AG04450 (cell line): ENCODE measurements around the gene ARRDC2. TPM values are rescaled to one million over a fixed set of nuclear protein-coding genes. Genes with fewer than 3 reads are reported as not detected.
"Not testable (repeated sequence)": the region's sequence is repeated elsewhere in the genome, so short reads cannot be mapped to it uniquely, and the experiment has no call there.

Source experiments
- CTCF ChIA-PET: fragments of 300-600, 350-600 bp; formaldehyde crosslinking; extraction: SDS; loops from one replicate; lab custom pipeline; 2022; ENCODE audit warnings: antibody characterized with exemption, inconsistent platforms; lab: Charles Lee
- POLR2A ChIA-PET: fragments of 350-600 bp; formaldehyde crosslinking; extraction: SDS; loops from one replicate; lab custom pipeline; 2021; ENCODE audit warnings: antibody characterized with exemption, inconsistent platforms; lab: Yijun Ruan, JAX
- DNase-seq: peaks from one replicate; pipeline ENCODE4 v3.0.0-alpha.2; 2011; ENCODE audit warnings: low read depth, low spot score
- H3K27ac ChIP-seq: one replicate; pipeline ENCODE4 v1.5.1; 2012; ENCODE audit warnings: low read depth, low read length, control low read depth
- H3K27me3 ChIP-seq: one replicate; pipeline ENCODE4 v1.6.0; 2012; ENCODE audit warnings: low read length; ENCODE audit not compliant: control insufficient read depth, insufficient read depth
- H3K4me3 ChIP-seq: 2 replicates; pipeline ENCODE4 v1.5.1; 2011; ENCODE audit warnings: mild to moderate bottlenecking, low read depth, low read length, control low read depth
- H3K9me3 ChIP-seq: 2 replicates; pipeline ENCODE4 v1.5.1; 2012; ENCODE audit warnings: low read length; ENCODE audit not compliant: control insufficient read depth, insufficient read depth
- polyA plus RNA-seq: library from polyadenylated mRNA; depleted of rRNA; stranded (reverse); fragments of >200 nt; gene quantifications from 2 replicates; pipeline ENCODE4 v1.2.3, GENCODE V29; 2011
- TF ChIP-seq, protein P1 (sequence below): IDR thresholded peaks from 2 replicates; pipeline ENCODE4 v1.5.1; 2011; ENCODE audit warnings: low read depth, low read length, control low read depth, inconsistent platforms

ARRDC2 gene
- polyA plus RNA-seq, 1 experiment = 2.3 TPM

GRCh38 chr19:18000915-18001776, 6.8 kb upstream of the ARRDC2 start:
- CTCF ChIA-PET = interaction anchor here (0.6 to 11.0 kb wide), 3 partner anchors 56 to 249 kb away, joined by 4 to 246 read pairs (median 9); no protein-coding TSS in a partner anchor
- TF ChIP-seq, protein P1, sequence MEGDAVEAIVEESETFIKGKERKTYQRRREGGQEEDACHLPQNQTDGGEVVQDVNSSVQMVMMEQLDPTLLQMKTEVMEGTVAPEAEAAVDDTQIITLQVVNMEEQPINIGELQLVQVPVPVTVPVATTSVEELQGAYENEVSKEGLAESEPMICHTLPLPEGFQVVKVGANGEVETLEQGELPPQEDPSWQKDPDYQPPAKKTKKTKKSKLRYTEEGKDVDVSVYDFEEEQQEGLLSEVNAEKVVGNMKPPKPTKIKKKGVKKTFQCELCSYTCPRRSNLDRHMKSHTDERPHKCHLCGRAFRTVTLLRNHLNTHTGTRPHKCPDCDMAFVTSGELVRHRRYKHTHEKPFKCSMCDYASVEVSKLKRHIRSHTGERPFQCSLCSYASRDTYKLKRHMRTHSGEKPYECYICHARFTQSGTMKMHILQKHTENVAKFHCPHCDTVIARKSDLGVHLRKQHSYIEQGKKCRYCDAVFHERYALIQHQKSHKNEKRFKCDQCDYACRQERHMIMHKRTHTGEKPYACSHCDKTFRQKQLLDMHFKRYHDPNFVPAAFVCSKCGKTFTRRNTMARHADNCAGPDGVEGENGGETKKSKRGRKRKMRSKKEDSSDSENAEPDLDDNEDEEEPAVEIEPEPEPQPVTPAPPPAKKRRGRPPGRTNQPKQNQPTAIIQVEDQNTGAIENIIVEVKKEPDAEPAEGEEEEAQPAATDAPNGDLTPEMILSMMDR = no peak
- Histone ChIP-seq H3K9me3 (no peaks in the 10 kb centered on the region), H3K27me3 (no peaks in the 10 kb centered on the region), H3K4me3 (peak overlapping the region; percentile 66), H3K27ac (no peak overlapping the region)
- POLR2A ChIA-PET = interaction anchor here (0.7 to 1.0 kb wide), 2 partner anchors 49 to 63 kb away, joined by 4 to 7 read pairs; no protein-coding TSS in a partner anchor
- no peak for DNase-seq

DNA sequence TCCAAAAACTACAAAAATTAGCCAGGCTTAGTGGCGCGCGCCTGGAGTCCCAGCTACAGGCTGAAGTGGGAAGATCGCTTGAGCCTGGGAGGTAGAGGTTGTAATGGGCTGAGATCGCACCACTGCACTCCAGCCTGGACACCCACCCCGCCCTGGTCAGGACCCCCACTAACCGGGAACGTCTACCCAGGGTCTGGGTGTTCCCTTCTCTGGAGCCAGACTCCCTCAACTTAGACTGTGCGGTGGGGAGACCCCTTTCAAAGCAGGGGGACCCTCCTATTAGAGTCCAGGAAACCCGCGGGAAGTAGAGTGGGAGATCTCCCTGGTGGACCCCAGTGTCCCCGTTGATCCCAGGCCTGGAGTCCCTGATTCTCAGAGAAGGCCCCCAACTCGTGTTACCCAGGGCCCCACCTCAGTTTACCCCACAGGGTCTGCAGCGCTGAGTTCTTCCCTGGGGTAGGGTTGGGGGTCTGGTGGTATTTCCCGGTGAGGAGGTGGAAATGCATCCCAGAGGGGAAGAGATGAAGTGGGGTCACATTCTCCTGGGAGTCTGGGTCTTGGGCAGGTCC, 6.1 kb upstream of the ARRDC2 start:
- Histone ChIP-seq H3K27ac (no peak overlapping the region), H3K9me3 (peaks cover 2% of the 10 kb centered on the region; the same call in 1 of the 2 replicates), H3K4me3 (peak overlapping the region; percentile 66), H3K27me3 (no peaks in the 10 kb centered on the region)
- TF ChIP-seq, protein P1 = no peak
- ChIA-PET CTCF (interaction anchor here (11.0 kb wide), 1 partner anchor 64 kb away, joined by 246 read pairs; no protein-coding TSS in a partner anchor), POLR2A (interaction anchor here (1.0 kb wide), 1 partner anchor 64 kb away, joined by 4 read pairs; no protein-coding TSS in a partner anchor)
- no peak for DNase-seq

DNA sequence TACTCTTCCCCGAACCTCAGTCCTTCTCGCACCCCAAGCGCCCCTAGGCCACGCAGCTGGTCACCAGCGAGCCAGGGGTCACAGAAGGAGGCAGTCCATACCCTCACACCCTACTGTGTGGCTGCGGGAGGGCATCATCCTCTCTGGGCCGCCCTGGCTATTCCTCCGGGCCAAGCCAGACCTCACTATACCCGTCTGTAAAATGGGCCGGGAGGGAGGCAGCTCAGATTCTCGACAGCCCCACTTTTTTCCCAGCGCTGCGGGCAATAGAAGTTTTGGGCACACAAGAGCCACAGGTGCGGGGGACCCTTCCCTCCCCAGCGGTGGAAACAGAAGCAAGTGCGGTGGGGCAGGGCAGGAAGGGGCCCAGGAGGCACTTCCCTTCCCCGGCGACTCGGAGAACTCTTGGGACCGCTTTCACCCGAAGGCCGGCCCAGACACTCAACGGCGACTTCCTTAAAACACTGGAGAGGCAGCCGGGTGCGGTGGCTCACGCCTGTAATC, 5.6 kb upstream of the ARRDC2 start:
- POLR2A ChIA-PET = no interaction called here
- TF ChIP-seq, protein P1 = no peak
- H3K27me3 ChIP-seq = no peaks in the 10 kb centered on the region
- peaks cover 2% of the 10 kb centered on the region; the same call in 1 of the 2 replicates for H3K9me3 ChIP-seq
- no peak overlapping the region for H3K27ac ChIP-seq
- CTCF ChIA-PET = interaction anchor here (11.0 kb wide), 1 partner anchor 64 kb away, joined by 246 read pairs; no protein-coding TSS in a partner anchor
- DNase-seq = no peak
- no peak overlapping the region for H3K4me3 ChIP-seq

GRCh38 chr19:18005750-18006149, 2.2 kb upstream of the ARRDC2 start:
- CTCF ChIA-PET = interaction anchor here (2.3 to 4.0 kb wide), 2 partner anchors 53 to 107 kb away, joined by 10 to 98 read pairs; no protein-coding TSS in a partner anchor
- H3K9me3 ChIP-seq, H3K4me3 ChIP-seq, H3K27me3 ChIP-seq, H3K27ac ChIP-seq, POLR2A ChIA-PET, DNase-seq: not testable (repeated sequence)
